ENCODE measurements around the gene DGUOK.

DGUOK gene

GRCh38 chr2:73981081-73982001 is 54.7 kb downstream of the DGUOK start:
- DNase-seq, result peak in 1 of 2 donors; percentile 33

GRCh38 chr2:73982140-73982617 is 55.5 kb downstream of the DGUOK start:
- no peak for DNase-seq

- DNase-seq, result no peak
Measured at GRCh38 chr2:73983322-73984202, 56.9 kb downstream of the DGUOK start.

GRCh38 chr2:73984203-73984921 is 57.7 kb downstream of the DGUOK start, which contains the start of gene TET3:
Gene TET3, plus strand, starts transcription at chr2:73984910. Its CDS starts 1,494 bp downstream, at chr2:73986404.
- DNase-seq, result peak in 1 of 2 donors; percentile 78

GRCh38 chr2:73984922-73985307 is 58.2 kb downstream of the DGUOK start:
- peak in 1 of 2 donors; percentile 77 for DNase-seq

GRCh38 chr2:73985308-73986084 is 58.8 kb downstream of the DGUOK start:
- peak; percentile 69 to 81 for DNase-seq

GRCh38 chr2:73986085-73986681 is 59.5 kb downstream of the DGUOK start:
- DNase-seq, result peak in 1 of 2 donors; percentile 40

- DNase-seq, result peak; percentile 50 to 58
Measured at GRCh38 chr2:73987109-73987947, 60.6 kb downstream of the DGUOK start.

GRCh38 chr2:73987948-73988700 is 61.4 kb downstream of the DGUOK start:
- no peak for DNase-seq

- DNase-seq, result no peak
Measured at GRCh38 chr2:73989972-73990371, 63.3 kb downstream of the DGUOK start.

- DNase-seq, result no peak
Measured at GRCh38 chr2:73990531-73990930, 63.9 kb downstream of the DGUOK start.

- DNase-seq, result no peak
Measured at GRCh38 chr2:73992036-73992435, 65.4 kb downstream of the DGUOK start.

GRCh38 chr2:73993376-73993775 is 66.7 kb downstream of the DGUOK start:
- no peak for DNase-seq

- DNase-seq, result no peak
Measured at GRCh38 chr2:73993778-73994177, 67.1 kb downstream of the DGUOK start.

GRCh38 chr2:73994178-73994831 is 67.6 kb downstream of the DGUOK start:
- no peak for DNase-seq

GRCh38 chr2:73995810-73996209 is 69.1 kb downstream of the DGUOK start:
- no peak for DNase-seq

- DNase-seq, result no peak
Measured at GRCh38 chr2:73997813-73998212, 71.1 kb downstream of the DGUOK start.

GRCh38 chr2:73998451-73998850 is 71.8 kb downstream of the DGUOK start:
- peak; percentile 55 to 69 for DNase-seq

- no peak for DNase-seq
Measured at GRCh38 chr2:73998933-73999332, 72.3 kb downstream of the DGUOK start.
